Measurements from ENCODE around the gene RTP4.
A peak's percentile ranks its signal among the peaks of the same experiment; 100 is the strongest.

Gene RTP4

GRCh38 chr3:187352581-187353575 lies 15.3 kb upstream of the RTP4 start:
- H3K4me1 Mint-ChIP-seq = no peaks in the 10 kb centered on the region
- no peak overlapping the region for H3K4me3 Mint-ChIP-seq
- H3K36me3 Mint-ChIP-seq = no peaks in the 10 kb centered on the region

GRCh38 chr3:187358068-187358467 lies 10.1 kb upstream of the RTP4 start:
- Mint-ChIP-seq H3K27me3 (no peaks in the 10 kb centered on the region), H3K9me3 (no peaks in the 10 kb centered on the region), H3K4me1 (no peaks in the 10 kb centered on the region), H3K36me3 (no peaks in the 10 kb centered on the region), H3K27ac (no peak overlapping the region), H3K4me3 (no peak overlapping the region)
- ATAC-seq = no peak

More at GRCh38 chr3:187352581-187353575, 15.3 kb upstream of the RTP4 start:
- ATAC-seq = no peak
- Mint-ChIP-seq H3K27ac (no peak overlapping the region), H3K9me3 (no peaks in the 10 kb centered on the region), H3K27me3 (no peaks in the 10 kb centered on the region)

GRCh38 chr3:187359798-187360486 lies 8.2 kb upstream of the RTP4 start:
- Mint-ChIP-seq H3K4me1 (no peaks in the 10 kb centered on the region), H3K27ac (no peak overlapping the region), H3K36me3 (no peaks in the 10 kb centered on the region), H3K27me3 (no peaks in the 10 kb centered on the region), H3K9me3 (no peaks in the 10 kb centered on the region), H3K4me3 (no peak overlapping the region)
- ATAC-seq = no peak

GRCh38 chr3:187360596-187360995 lies 7.6 kb upstream of the RTP4 start:
- no peak overlapping the region for H3K27ac Mint-ChIP-seq
- no peak overlapping the region for H3K4me3 Mint-ChIP-seq
- ATAC-seq = no peak
- no peaks in the 10 kb centered on the region for H3K36me3 Mint-ChIP-seq
- H3K4me1 Mint-ChIP-seq = no peaks in the 10 kb centered on the region
- no peaks in the 10 kb centered on the region for H3K27me3 Mint-ChIP-seq
- H3K9me3 Mint-ChIP-seq = no peaks in the 10 kb centered on the region

GRCh38 chr3:187361835-187362234 lies 6.3 kb upstream of the RTP4 start:
- Mint-ChIP-seq H3K4me3 (no peak overlapping the region), H3K27me3 (no peaks in the 10 kb centered on the region), H3K4me1 (no peaks in the 10 kb centered on the region), H3K9me3 (no peaks in the 10 kb centered on the region), H3K36me3 (no peaks in the 10 kb centered on the region), H3K27ac (no peak overlapping the region)
- ATAC-seq = no peak

GRCh38 chr3:187367561-187368103 lies 553 bp upstream of the RTP4 start:
- peaks cover 14% of the 10 kb centered on the region for H3K36me3 Mint-ChIP-seq
- peaks cover 18% of the 10 kb centered on the region for H3K4me1 Mint-ChIP-seq
- peak overlapping the region; percentile 86 for H3K4me3 Mint-ChIP-seq
- no peaks in the 10 kb centered on the region for H3K27me3 Mint-ChIP-seq
- peak overlapping the region; percentile 98 for H3K27ac Mint-ChIP-seq
- no peaks in the 10 kb centered on the region for H3K9me3 Mint-ChIP-seq
- ATAC-seq = no peak

- H3K36me3 Mint-ChIP-seq = peaks cover 28% of the 10 kb centered on the region
These were observed 883 bp downstream of the RTP4 start for GRCh38 chr3:187369089-187369447.

GRCh38 chr3:187370051-187370450 lies 1.9 kb downstream of the RTP4 start:
- no peak overlapping the region for H3K27ac Mint-ChIP-seq
- no peak overlapping the region for H3K4me3 Mint-ChIP-seq
- no peak for ATAC-seq

More at GRCh38 chr3:187369089-187369447, 883 bp downstream of the RTP4 start:
- peak overlapping the region; percentile 86 for H3K4me3 Mint-ChIP-seq
- no peaks in the 10 kb centered on the region for H3K9me3 Mint-ChIP-seq
- peak; percentile 44 for ATAC-seq
- H3K4me1 Mint-ChIP-seq = peaks cover 18% of the 10 kb centered on the region
- H3K27ac Mint-ChIP-seq = peak overlapping the region; percentile 98
- no peaks in the 10 kb centered on the region for H3K27me3 Mint-ChIP-seq

GRCh38 chr3:187375581-187375980 lies 7.4 kb downstream of the RTP4 start:
- Mint-ChIP-seq H3K4me1 (no peaks in the 10 kb centered on the region), H3K27me3 (no peaks in the 10 kb centered on the region), H3K9me3 (peaks cover 4% of the 10 kb centered on the region), H3K36me3 (peaks cover 57% of the 10 kb centered on the region), H3K27ac (no peak overlapping the region), H3K4me3 (no peak overlapping the region)
- no peak for ATAC-seq

More at GRCh38 chr3:187370051-187370450, 1.9 kb downstream of the RTP4 start:
- no peaks in the 10 kb centered on the region for H3K27me3 Mint-ChIP-seq
- peaks cover 4% of the 10 kb centered on the region for H3K9me3 Mint-ChIP-seq
- peaks cover 36% of the 10 kb centered on the region for H3K36me3 Mint-ChIP-seq
- peaks cover 18% of the 10 kb centered on the region for H3K4me1 Mint-ChIP-seq

GRCh38 chr3:187377842-187378241 lies 9.7 kb downstream of the RTP4 start:
- no peak for ATAC-seq
- Mint-ChIP-seq H3K36me3 (peaks cover 41% of the 10 kb centered on the region), H3K27me3 (no peaks in the 10 kb centered on the region), H3K4me1 (no peaks in the 10 kb centered on the region), H3K27ac (no peak overlapping the region), H3K4me3 (no peak overlapping the region), H3K9me3 (peaks cover 4% of the 10 kb centered on the region)

- peaks cover 26% of the 10 kb centered on the region for H3K27me3 Mint-ChIP-seq
- no peaks in the 10 kb centered on the region for H3K4me1 Mint-ChIP-seq
- peaks cover 3% of the 10 kb centered on the region for H3K36me3 Mint-ChIP-seq
- no peak overlapping the region for H3K4me3 Mint-ChIP-seq
- ATAC-seq = no peak
- no peak overlapping the region for H3K27ac Mint-ChIP-seq
- H3K9me3 Mint-ChIP-seq = peaks cover 6% of the 10 kb centered on the region
These were observed 14.5 kb downstream of the RTP4 start for GRCh38 chr3:187382609-187383151.

- Mint-ChIP-seq H3K9me3 (peaks cover 7% of the 10 kb centered on the region), H3K4me3 (no peak overlapping the region), H3K27me3 (peaks cover 32% of the 10 kb centered on the region), H3K36me3 (peaks cover 3% of the 10 kb centered on the region), H3K27ac (no peak overlapping the region), H3K4me1 (no peaks in the 10 kb centered on the region)
- no peak for ATAC-seq
These were observed 15.1 kb downstream of the RTP4 start for GRCh38 chr3:187383246-187383645.

GRCh38 chr3:187385296-187385695 lies 17.1 kb downstream of the RTP4 start:
- H3K4me1 Mint-ChIP-seq = no peaks in the 10 kb centered on the region
- H3K27ac Mint-ChIP-seq = no peak overlapping the region

GRCh38 chr3:187396661-187397060 lies 28.5 kb downstream of the RTP4 start:
- H3K9me3 Mint-ChIP-seq = no peaks in the 10 kb centered on the region
- peaks cover 39% of the 10 kb centered on the region for H3K27me3 Mint-ChIP-seq
- no peak overlapping the region for H3K27ac Mint-ChIP-seq
- no peak overlapping the region for H3K4me3 Mint-ChIP-seq
- no peaks in the 10 kb centered on the region for H3K4me1 Mint-ChIP-seq
- no peaks in the 10 kb centered on the region for H3K36me3 Mint-ChIP-seq
- ATAC-seq = no peak

More at GRCh38 chr3:187385296-187385695, 17.1 kb downstream of the RTP4 start:
- no peaks in the 10 kb centered on the region for H3K36me3 Mint-ChIP-seq
- H3K27me3 Mint-ChIP-seq = peaks cover 49% of the 10 kb centered on the region
- ATAC-seq = no peak
- H3K9me3 Mint-ChIP-seq = peaks cover 7% of the 10 kb centered on the region
- H3K4me3 Mint-ChIP-seq = no peak overlapping the region

GRCh38 chr3:187398955-187399354 lies 30.8 kb downstream of the RTP4 start:
- no peaks in the 10 kb centered on the region for H3K4me1 Mint-ChIP-seq
- no peak for ATAC-seq
- no peaks in the 10 kb centered on the region for H3K36me3 Mint-ChIP-seq
- no peak overlapping the region for H3K4me3 Mint-ChIP-seq
- no peak overlapping the region for H3K27ac Mint-ChIP-seq
- H3K27me3 Mint-ChIP-seq = peaks cover 39% of the 10 kb centered on the region
- no peaks in the 10 kb centered on the region for H3K9me3 Mint-ChIP-seq

Data from stimulated activated memory B cell treated with anti-CD40 and anti-IgM and Interleukin-4, amounts not matched to agents 10 μg/mL and 1 μg/mL and 100 μg/mL, for 72 hours (primary cell).